ENCODE results near the gene YDJC.
"Not testable (repeated sequence)": the region's sequence is repeated elsewhere in the genome, so short reads cannot be mapped to it uniquely, and the experiment has no call there.

The YDJC gene, protein sequence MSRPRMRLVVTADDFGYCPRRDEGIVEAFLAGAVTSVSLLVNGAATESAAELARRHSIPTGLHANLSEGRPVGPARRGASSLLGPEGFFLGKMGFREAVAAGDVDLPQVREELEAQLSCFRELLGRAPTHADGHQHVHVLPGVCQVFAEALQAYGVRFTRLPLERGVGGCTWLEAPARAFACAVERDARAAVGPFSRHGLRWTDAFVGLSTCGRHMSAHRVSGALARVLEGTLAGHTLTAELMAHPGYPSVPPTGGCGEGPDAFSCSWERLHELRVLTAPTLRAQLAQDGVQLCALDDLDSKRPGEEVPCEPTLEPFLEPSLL
- long read RNA-seq, donor 1, transcript YDJC-201 (5 exons, 1,351 nt) = major isoform, 5 of 16 reads
- long read RNA-seq, donor 1, transcript YDJC-206 (4 exons, 1,494 nt) = major isoform, 5 of 16 reads
- long read RNA-seq, donor 1, transcript YDJC-203 (5 exons, 1,410 nt) = major isoform, 5 of 16 reads
- long read RNA-seq, donor 1, partial matches to known transcripts = 0 of 16 reads
- long read RNA-seq, donor 1, other reads (novel, unspliced or antisense) = 0 of 16 reads
- long read RNA-seq, donor 2, transcript YDJC-203 (5 exons, 1,410 nt) = major isoform, 6 of 9 reads
- long read RNA-seq, donor 2, partial matches to known transcripts = 0 of 9 reads
- long read RNA-seq, donor 2, other reads (novel, unspliced or antisense) = 0 of 9 reads
- long read RNA-seq, donor 3, partial matches to known transcripts = 0 of 7 reads
- long read RNA-seq, donor 3, other reads (novel, unspliced or antisense) = 0 of 7 reads
- long read RNA-seq, donor 4, partial matches to known transcripts = 0 of 4 reads
- long read RNA-seq, donor 4, other reads (novel, unspliced or antisense) = 0 of 4 reads
- long read RNA-seq, donor 5, transcript YDJC-201 (5 exons, 1,351 nt) = major isoform, 5 of 10 reads
- long read RNA-seq, donor 5, partial matches to known transcripts = 0 of 10 reads
- long read RNA-seq, donor 5, other reads (novel, unspliced or antisense) = 0 of 10 reads
- long read RNA-seq, donor 6, transcript YDJC-203 (5 exons, 1,410 nt) = major isoform, 8 of 17 reads
- long read RNA-seq, donor 6, transcript YDJC-201 (5 exons, 1,351 nt) = major isoform, 8 of 17 reads
- long read RNA-seq, donor 6, partial matches to known transcripts = 0 of 17 reads
- long read RNA-seq, donor 6, other reads (novel, unspliced or antisense) = 0 of 17 reads
- long read RNA-seq, donor 7, transcript YDJC-203 (5 exons, 1,410 nt) = major isoform, 6 of 12 reads
- long read RNA-seq, donor 7, transcript YDJC-201 (5 exons, 1,351 nt) = minor isoform, 5 of 12 reads
- long read RNA-seq, donor 7, partial matches to known transcripts = 0 of 12 reads
- long read RNA-seq, donor 7, other reads (novel, unspliced or antisense) = 0 of 12 reads
- long read RNA-seq, donor 8, transcript YDJC-203 (5 exons, 1,410 nt) = major isoform, 6 of 11 reads
- long read RNA-seq, donor 8, partial matches to known transcripts = 0 of 11 reads
- long read RNA-seq, donor 8, other reads (novel, unspliced or antisense) = 0 of 11 reads

DNA sequence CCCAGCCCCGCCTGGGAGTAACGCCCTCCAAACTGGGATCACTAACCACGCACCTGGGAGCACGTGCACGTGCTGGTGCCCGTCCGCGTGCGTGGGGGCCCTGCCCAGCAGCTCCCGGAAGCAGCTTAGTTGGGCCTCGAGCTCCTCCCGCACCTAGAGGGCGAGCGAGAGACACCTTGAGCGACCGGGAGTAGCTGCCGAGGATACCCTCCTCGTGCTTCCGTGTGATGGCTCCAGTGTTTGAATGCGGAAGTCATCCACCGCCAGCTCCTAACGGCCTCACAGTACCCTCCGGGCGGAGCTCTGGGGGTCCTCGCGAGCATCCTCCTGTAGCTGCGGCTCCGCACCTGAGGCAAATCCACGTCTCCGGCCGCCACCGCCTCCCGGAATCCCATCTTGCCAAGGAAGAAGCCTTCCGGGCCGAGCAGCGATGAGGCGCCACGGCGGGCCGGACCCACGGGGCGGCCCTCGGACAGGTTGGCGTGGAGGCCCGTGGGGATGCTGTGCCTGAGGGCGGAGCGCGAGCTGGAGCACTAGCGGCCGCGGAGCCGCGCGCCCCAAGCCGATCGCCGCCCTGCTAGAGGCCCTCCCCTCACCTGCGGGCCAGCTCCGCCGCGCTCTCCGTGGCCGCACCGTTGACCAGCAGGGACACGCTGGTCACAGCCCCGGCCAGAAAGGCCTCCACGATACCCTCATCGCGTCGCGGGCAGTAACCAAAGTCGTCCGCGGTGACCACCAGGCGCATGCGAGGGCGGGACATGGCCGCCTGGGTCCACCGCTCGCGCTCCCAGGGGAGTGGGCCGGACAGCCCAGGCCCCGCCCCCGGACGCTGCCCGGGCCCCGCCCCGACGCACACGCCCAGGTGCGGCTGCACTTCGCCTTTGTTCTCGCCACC, at the start of gene YDJC:
Gene YDJC, minus strand, starts transcription at position 768 of the 895 bp plus-strand sequence. Its CDS starts 8 bp downstream, at position 760.
- DNase-seq = peak; percentile 88

DNA sequence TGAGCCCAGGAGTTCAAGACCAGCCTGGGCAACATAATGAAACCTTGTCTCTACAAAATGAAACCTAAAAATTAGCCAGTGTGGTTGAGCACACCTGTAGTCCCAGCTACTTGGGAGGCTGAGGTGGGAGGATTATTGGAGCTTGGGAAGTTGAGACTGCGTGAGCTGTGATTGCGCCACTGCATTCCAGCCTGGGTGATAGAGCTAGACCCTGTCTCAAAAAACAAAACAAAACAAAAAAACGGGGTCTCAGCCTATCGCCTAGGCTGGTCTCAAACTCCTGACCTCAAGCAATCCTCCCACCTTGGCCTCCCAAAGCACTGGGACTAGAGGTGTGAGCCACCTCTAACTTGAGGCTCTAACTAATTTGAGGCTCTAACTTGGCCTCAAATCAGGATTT, 49.6 kb upstream of the YDJC start:
- no peak for DNase-seq

DNA sequence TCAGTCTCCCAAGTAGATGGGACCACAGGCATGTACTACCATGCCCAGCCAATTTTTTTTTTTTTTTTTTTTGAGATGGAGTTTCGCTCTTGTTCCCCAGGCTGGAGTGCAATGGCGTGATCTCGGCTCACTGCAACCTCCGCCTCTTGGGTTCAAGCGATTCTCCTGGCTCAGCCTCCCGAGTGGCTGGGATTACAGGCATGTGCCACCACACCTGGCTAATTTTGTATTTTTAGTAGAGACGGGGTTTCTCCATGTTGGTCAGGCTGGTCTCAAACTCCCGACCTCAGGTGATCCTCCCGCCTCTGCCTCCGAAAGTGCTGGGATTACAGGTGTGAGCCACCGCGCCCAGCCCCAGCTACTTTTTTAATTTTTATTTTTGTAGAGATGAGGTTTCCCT, 49.0 kb upstream of the YDJC start:
- not testable (repeated sequence) for DNase-seq

DNA sequence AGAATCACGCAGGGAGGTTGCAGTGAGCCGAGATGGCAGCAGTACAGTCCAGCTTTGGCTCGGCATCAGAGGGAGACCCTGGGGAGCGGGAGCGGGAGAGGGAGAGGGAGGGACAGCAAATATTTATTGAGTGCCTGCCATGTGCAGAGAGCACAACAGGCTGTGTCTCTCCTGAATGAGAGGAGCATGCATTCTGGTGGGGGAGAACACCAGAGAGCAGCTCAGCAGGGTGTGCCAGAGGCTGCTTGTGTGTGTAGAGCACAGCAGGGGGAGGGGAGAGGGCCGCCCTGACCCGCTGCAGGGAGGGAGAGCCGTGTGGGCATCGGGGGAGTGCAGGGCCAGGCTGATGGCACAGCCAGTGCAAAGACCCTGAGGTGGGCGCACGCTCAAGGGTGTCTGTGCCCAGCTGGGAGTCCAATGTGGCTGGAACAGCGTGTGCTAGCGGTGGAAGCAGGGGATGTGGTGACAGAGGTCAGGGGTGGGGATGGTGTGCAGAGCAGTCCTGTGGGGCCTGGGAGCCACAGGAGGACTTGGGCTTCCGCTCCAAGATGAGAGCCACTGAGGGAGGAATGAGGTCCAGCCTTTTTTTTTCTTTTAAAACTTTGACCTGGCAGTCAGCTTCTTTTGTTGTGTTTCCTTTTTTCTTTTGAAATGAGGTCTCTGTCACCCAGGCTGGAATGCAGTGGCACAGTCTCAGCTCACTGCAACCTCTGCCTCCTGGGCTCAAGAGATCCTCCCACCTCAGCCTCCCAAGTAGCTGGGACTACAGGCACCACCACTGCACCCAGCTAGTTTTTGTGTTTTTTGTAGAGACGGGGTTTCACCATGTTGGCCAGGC, 48.0 kb upstream of the YDJC start:
- DNase-seq = no peak

DNA sequence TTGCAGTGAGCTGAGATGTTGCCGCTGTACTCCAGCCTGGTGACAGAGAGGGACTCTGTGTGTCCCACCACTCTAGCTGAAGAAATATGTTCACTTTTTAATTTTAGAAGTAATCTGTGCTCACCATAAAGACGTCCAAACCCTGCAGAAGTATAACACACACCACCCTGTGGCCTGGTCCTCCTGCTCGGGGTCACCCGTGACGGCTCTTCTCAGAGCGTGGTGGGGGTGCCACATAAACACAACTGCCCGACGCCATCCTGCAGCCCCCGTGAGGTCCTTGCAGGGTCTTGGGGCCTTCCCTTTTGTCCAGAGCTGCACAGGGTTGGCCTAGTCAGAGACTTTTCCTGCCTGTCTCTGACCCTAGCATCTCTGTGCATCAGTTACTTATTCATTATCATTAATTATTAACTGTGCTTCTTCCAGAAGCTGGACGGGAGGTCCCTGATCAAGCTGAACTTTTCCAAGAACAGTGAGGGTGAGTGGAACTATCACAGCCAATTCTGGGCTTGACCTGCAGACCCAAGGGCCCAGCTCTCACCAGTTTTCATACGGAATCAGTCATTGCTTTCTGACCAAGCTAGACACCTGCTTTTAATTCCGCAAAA, 44.9 kb upstream of the YDJC start:
- DNase-seq = no peak

DNA sequence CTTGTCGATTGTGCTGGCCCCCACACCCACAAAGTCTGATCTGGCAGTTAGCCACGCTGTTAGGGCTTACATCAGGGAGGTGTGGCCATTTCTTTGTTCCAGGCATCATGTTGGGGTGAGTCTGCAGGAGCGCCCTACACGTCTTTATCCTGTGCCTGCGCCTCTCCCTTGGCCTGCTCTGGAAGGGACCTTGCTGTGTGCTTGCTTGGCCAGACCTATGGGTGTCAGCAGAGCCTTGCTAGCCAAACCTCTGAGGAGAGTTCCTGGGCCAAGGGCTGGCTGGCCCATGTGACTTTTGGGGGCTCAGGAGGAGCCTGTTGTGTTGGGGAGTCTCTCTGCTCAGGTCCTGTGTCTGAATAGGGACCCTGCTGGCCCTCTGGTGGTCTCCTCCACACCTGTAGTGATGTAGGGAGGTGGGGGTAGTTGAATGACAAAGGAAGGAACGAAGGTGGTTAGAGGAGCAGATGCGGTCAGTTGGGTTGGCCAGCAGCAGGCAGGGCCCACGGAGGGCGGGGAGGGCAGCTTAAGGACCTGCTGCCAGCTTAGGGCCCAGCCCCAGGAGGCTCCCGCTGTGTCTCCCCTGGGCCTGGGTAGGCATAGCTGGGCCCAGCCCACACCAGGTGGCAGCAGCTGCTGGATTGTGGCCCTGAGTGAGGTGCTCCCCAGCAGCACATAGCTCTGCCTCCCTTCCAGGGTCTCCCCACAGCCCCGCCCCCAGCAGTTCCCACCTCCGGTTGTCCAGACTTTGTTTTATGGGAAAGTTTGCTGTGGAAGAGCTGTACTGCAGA, 43.9 kb upstream of the YDJC start:
- no peak for DNase-seq

DNA sequence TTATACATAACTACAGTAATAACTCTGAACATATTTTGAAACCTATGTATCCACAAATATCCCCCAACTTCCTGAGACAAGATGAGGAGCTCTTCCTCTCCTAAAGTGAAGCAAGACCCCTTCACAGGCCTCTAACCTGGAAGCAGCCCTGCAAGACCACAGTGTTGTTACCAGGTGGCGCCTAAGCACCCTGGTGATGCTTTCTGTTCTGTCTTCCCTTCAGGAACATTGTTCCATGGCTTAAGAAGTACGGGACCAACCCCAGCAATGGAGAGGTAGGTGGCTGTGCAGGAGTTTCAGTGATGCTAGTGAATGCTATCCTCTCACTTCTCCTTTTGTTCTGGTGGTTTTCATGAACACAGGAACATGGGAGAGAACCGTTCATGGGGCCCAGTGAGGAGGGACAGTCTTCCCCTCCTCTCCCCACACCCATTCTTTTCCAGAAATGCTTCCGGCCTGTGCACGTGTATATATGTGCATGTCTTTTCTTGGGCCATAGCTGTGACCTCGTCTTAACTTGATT, 42.3 kb upstream of the YDJC start:
- no peak for DNase-seq

DNA sequence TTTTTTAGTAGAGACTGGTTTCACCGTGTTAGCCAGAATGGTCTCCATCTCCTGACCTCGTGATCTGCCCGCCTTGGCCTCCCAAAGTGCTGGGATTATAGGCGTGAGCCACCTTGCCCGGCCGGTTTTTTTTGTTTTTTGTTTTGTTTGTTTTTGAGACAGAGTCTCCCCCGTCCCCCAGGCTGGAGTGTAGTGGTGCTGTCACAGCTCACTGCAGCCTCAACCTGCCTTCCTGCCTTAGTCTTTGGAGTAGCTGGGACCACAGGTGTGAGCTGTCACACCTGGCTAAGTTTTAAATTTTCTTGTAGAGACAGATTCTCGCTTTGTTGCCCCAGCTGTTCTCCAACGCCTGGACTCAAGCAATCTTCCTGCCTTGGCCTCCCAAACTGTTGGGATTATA, 39.2 kb upstream of the YDJC start:
- DNase-seq = no peak

DNA sequence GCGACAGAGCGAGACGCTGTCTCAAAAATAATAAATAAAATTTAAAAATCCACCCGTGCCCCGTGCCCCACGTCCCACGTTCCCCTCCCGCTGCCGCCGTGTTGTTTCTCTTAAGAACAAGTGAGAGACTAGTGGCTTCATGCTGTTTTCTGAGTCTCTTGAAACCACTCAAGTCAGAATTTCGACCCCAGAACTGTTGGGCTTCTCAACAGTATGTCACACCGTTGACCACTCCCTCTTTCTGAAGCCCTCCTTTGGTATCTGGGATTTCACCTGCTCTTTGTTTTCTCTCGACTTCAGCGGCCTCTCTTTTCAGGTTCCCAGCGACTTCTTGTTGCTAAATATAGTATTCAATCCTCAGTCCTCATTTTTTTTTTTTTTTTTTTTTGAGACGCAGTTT, 37.0 kb upstream of the YDJC start:
- no peak for DNase-seq

DNA sequence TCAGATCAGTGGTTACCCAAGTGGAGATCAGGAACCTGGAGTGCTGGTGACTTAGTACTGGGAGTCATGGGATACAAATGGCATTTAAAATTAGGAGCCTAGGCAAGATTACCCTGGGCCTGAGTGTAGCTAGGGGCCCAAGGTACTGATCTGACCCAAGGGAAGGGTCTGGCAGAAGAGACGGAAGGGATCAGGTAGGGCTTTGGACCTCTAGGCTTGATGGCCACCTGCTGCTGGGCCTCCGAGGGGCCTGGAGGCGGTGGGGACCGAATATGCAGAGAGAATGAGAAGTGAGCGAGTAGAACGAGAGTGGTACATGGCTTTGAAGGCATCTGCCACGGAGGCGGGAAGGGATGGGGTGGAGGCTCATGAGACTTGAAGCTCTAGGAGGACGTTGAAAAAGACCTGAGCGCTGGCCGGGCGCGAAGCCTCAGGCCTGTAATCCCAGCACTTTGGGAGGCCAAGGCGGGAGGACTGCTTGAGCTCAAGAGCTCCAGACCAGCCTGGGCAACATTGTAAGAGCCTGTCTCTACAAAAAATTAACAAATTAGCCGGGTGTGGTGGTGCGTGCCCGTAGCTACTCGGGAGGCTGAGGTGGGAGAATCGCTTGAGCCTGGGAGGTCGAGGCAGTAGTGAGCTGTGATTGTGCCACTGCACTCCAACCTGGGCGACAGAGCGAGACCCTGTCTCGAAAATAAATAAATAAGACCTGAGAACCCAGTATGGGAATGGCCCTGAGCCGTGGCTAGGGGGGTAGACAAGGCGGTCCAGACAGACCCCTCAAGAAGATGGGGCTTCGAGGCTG, 35.4 kb upstream of the YDJC start:
- DNase-seq = no peak

DNA sequence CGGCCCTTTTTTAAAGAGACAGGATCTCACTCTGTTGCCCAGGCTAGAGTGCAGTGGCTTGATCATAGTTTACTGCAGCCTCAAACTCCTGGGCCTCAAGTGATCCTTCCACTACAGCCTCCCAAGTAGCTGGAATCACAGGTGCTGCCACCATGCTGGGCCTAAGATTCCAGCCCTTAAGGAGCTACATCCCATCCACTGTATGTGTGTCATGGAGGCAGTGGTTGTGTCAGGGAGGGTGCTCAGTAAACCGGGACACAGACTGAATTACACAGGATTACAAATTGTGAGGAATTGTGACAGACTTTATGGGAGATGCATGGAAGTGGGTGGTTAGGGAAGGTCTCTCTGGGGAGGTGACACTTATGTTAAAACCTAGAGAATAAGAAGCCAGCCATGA, 33.9 kb upstream of the YDJC start:
- no peak for DNase-seq

DNA sequence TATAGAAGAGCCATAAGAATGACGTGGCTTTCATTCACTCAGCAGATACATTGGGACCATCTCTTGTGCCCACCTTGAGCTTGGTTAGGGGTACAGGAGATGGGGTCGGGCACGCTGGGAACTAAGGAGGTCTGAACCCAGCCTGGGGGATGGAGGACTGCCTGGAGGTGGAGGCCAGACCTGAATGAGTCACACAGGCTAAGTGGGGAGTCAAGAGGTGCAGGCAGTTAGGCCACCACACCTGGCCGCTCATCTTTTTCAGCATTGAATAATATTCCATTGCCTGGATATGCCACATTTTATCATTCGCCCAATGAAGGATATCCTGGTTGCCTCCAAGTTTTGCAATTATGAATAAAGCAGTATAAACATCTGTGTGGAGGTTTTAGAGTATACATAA, 32.2 kb upstream of the YDJC start:
- DNase-seq = no peak

DNA sequence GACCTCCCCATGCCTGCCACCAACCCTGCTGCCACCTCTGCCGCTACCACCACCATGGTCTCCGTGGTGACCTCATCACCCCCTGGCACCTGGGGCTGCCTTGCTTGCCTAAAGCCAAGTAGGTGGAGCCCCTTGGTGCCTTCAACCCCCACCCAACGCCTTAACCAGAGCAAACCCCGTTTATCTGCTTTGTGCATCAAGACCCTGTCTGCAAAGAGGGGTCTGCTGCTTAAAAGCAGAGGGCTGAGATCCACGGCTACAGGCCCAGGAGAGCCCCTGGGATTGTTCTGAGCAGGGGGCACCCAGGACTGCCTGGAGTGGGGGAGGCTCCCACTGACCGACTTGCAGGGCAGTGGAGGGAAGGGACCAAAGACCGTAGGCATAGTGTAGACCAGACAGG, 31.1 kb upstream of the YDJC start:
- no peak for DNase-seq

DNA sequence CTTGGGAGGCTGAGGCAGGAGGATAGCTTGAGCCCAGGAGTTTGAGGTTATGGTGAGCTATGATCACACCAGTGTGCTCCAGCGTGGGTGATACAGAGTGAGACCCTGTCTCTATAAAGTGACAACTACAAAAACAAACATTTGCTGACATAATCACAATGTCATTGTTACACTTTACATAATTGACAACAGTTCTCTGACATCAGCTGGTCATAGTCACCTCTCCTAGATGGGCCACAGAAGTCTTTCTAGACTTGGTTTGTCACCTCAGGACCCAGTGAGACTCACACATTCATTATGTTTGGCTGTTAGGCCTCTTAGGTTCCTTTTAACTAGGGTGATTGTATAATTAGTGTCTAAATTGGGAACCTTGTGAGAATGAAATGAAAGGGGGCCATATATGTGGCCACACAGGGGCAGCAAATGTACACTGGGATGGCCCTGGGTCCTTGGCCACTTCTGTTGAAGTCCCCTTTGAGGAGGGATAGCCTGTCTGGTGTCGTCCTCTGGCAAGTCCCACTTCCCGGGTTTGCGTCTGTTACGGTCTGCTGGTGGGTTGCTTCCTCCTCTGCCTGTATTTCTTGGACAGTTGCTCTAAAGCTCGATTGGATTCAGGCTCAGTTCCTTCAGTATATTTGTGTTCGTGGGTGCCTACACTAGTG, 30.2 kb upstream of the YDJC start:
- DNase-seq = no peak

DNA sequence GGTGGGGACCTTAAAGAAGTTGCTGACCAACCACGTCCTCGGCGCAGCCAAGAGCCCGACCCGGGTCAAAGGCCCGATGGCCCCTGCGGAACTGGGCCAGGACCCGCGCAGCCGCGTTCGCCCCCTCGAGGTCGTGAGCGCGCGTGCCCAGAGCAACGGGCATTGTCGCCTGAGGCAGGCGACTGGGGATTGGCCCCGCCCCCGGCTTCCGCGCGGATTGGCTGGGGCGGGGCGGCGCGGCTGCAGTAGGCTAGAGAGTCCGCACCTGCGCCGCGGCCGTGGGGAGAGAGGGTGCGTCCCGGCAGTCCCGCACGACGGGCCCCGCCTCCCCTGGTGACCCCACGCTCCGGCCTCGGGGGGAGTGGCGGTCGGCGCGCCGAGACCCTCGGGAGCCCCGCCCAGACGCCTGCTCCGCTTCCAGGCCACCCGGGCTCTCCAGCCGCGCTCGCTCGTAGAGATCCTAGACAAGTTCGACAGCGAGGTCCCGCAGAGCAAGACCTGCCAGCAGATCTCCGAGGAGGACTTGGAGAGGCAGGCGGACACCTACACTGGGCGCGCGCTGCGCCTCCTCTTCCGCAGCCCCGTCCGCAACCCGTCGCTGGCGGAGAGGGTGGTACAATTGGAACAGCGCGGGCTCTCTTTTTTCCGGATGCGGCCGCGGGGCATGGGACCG, 27.7 kb upstream of the YDJC start:
- DNase-seq = peak; percentile 88

DNA sequence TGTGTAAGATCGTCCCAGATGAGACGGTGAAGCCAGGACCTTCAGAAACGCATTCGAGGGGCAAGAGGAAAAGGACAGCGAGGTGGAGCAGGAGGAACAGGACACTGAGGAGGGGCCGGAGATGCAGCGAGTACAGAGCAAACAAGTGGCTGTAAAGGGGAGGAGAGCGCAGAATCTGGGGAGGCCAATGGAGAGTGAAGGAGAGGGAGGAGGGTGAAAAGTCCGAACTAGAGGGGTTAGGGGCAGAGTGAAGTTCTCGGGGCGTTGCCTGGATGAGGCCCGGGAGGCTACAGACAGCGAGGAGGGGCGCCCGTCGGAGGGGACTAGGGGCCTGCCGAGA, 27.2 kb upstream of the YDJC start:
- no peak for DNase-seq

Data from right kidney (tissue), 9 donors.